GM12892 (cell line): ENCODE data around the gene TBX2.

Experiments
- POLR2A ChIP-seq: IDR thresholded peaks from 2 replicates; pipeline ENCODE4 v1.6.1; 2011; ENCODE audit warnings: low read depth, low read length, control low read depth
- POLR2AphosphoS5 ChIP-seq: IDR thresholded peaks from 2 replicates; pipeline ENCODE4 v1.6.1; 2011; ENCODE audit warnings: low read depth, low read length, control low read depth
- TAF1 ChIP-seq: IDR thresholded peaks from 2 replicates; pipeline ENCODE4 v1.6.1; 2011; ENCODE audit warnings: low read depth, mild to moderate bottlenecking, control low read depth, low read length, borderline replicate concordance

DNA sequence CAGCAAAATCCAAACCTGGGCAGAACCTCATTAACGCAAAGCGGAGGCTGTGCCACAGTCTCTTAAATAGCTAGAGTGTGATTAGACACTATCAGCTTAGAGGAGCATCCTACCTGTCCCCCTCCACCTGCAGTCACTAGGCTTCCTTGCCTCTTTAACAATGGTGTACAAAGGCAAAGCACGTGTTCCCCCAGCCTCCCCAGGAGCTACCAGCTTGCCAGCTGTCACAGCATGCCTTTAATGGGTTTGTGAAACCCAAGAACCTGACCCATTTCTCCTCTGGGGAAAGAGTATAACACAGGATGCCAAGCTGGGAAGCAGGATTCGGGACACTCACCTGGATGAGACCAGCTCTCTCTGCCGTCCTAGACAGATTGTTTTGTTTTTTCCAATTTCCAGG, 37.2 kb upstream of the TBX2 start:
- TF ChIP-seq POLR2A (no peak), POLR2AphosphoS5 (no peak), TAF1 (no peak)
